NCI-H1105 (cell line): ENCODE measurements around the gene KRT38.
A peak's percentile ranks its signal among the peaks of the same experiment; 100 is the strongest.

Experiments used
- DNase-seq: peaks from one replicate; lab custom pipeline; 2025; lab: John Stamatoyannopoulos, UW

The KRT38 gene

DNA sequence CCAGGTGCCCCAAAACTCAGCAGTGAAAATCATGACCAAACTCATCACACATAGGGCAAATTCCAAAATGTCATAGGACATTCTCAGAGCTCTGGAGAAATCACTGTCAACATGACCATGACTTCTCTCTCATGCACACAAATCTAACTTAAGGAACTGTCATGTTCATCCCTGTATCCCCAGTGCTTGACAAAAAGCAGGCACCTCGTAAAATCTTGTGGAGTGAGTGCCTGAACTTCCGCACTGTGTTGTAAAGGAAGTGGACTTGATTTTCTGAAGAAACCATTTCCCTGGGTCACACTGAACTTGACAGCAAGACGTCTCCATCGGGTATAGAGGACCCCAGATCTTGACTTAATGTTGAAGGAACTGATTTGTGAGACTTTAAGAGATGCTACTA is 19.2 kb downstream of the KRT38 start:
- DNase-seq: no peak

DNA sequence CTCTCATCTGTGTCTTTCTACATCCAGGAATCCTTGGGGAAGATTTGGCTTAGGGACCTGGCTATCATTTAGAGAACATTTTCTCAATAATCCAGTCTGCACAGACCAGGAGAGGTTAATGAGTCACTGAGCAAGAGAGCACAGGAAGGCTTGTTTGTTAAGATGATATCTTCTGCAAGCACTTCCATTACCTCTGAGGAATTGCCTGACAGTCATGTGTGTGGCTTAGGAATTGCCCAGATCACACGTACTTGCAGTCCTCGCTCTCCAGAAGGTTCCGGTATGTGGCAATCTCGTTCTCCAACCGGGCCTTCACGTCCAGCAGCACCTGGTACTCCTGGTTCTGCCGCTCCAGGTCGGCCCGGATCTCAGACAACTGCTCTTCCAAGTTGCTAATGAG is 19.7 kb downstream of the KRT38 start:
- DNase-seq: no peak

DNA sequence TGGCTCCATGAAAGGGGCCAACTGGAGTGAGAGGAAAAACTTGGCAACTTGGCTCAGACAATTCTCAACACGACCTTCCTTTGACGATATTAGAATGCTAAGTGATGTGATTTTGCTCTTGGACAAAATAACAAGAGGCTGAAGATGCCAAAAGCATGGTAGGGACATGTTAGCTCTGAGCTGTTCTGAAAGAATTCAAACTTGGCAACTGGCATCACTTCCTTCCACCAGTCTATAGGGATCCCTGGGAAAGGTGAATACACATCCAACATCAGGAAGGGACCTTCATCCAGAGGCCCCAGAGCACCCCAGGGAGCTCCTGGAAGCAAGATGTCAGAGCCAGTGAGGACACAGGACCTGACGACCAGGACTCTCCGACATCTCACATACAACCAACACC is 20.6 kb downstream of the KRT38 start:
- DNase-seq: no peak

DNA sequence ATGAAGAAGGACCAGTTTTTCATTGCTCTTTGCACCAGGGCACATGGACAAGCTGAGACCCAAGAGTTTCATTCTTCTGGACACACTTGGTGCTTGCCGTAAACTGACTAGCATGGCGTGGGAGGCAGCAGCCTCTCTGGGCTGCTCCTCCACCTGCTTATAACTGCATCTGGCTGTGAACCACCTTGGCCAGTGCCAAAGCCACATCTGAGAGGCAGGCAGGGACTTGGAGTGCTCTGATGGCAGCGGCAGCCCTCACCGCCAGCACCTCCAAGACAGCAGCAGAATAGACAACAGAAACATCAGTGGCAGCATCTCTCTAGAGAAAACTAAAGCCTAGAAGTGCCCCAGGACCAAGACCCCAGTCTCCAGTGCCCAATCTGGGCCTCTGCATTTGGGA is 21.1 kb downstream of the KRT38 start:
- no peak for DNase-seq

DNA sequence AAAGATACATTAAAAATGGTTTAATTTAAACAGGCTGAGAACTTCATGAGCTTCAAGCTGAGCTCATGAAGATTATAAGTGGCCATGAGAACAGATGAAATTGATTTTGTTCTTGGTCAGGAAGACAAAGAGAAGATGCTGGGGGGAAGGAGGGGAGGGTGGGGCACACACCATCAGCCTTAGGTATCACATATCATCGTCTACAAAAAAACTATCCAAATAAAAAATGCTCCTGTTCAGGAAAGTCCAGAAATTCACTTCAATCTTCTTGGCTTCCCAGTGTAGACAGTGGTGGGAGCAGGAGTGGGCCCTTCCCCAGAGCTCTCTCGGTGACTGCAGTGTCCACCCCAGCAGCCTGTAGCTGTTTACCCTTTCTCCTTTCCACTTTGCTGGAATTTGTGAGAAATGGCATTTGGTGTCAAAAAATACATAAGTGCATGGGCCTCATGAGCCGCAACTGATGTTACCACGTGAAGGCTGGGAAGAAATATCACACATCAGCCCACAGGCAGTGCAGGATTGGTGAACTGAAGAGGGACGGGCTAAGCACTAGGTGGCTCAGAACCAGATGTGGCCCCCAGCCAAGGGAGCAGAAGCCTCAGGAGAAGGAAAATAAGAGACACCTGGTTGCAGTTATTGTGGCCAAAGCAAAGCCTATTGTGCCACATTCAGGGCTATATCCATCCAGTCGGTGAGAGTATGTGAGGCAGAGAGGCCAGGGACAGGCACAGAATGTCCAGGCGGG is 22.5 kb downstream of the KRT38 start:
- DNase-seq: no peak

DNA sequence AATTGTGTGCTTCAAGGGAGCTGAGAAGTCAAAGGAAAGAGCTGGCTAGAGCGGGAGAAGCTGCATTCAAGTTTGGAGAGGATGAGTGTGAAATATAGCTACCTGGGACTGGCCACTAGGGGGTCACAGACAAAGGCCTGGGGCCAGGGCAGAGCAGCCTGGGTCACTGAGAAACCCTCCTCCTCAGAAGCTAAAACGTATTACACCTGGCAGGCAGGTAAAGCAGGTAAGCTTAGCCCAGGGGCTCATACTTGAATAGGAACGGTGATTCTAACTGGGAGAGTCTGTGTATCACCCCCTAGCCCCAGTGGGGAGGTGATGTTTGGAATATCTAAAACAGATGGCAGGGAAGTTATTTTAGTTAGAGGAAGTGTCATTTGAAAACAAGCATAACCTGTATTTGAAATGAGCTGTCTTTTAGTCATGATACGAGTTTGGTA is 23.2 kb downstream of the KRT38 start:
- DNase-seq: no peak

DNA sequence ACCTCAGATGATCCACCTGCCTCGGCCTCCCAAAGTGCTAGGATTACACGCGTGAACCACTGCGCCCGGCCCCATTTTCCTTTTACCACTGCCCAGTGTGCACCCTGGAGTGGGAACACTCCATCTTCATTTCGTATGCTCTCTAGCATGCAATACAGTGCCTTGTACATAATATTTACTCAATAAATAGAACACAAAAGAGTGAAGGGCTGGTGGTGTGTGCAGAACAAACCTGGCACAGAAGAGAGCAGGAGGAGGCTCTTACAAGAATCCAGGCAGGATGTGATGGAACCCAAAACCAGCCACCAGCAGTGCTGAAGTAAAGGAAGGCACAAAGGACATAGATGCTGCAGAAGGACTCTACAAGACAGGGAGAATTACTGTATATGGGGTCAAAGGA is 23.7 kb downstream of the KRT38 start:
- DNase-seq: no peak

DNA sequence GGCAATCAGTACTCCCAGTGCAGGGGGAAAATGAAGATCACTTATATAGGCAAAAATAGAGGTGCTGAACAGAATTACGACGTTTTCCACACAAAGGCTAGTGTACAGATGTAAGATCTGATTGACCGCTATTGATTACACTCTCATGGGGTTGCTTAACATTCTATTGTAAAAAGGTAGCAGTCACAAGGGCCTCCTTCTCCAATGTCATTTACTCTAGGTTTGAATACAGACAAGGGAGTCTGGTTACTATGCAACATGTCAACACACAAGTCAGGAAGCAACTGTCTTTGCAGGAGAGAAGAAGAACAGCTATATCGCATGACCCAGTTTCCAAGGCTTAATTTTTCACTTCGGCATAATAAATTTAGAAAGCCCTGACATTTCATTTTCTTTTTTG is 24.3 kb downstream of the KRT38 start:
- DNase-seq: no peak

DNA sequence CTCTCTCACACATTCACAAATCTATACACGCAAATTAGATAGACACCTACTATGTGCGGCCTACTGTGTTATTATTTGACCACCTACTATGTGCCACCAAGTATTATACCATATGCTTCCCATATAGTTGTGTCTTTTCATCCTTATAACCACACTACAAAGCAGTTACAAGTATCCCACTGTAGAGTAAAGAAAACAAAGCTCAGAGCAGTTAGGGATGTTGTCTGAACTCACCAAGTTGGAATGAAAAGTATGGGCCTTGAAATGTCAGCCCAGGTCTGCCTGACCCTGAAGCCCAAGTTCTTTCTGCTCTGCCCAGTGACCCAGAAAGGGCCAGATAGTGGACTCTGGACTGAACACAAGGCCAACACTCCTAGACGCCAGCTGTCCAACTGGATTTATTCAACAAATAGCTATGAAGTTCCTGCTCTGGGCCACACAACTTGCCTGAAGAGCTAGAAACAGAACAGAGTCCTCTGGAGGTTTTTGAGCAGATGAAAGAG is 24.9 kb downstream of the KRT38 start:
- DNase-seq: no peak

DNA sequence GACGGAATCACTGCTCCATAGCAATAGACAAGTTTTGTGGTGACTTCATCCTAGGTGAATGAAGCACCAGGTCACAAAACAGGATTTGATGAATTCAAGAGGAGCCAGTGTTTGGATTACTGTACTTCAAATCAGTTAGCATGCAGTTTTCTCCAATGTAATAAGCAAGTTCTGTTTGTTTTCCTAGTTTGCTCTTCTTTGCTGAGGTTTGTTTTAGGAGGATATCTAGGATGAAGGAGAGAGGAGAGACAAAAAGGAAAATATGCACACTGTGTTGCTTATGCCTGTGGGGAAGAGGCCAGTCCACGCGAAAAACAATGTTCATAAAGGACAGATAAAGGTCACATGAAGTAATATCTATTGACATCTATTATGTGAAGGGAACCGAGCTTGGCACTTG is 25.4 kb downstream of the KRT38 start:
- no peak for DNase-seq

DNA sequence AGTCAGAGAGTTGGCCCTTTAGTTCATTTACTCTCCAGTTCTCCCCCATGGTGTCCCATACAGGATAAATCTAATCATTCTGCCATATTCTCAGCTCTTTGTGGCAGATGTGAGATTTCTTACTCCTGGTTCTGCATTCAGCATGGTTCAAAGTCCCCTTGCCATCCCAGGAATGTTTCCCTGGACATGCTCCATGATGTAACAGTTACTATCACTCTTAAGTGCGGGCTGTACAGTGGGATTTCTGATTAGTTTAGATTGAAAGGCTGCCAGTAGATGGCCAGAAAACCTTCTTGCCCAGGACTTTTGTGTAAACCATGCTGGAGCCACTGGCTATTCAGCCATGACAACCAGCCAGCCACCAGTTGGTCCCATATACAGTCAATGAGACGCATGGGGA is 26.8 kb downstream of the KRT38 start:
- DNase-seq: no peak

DNA sequence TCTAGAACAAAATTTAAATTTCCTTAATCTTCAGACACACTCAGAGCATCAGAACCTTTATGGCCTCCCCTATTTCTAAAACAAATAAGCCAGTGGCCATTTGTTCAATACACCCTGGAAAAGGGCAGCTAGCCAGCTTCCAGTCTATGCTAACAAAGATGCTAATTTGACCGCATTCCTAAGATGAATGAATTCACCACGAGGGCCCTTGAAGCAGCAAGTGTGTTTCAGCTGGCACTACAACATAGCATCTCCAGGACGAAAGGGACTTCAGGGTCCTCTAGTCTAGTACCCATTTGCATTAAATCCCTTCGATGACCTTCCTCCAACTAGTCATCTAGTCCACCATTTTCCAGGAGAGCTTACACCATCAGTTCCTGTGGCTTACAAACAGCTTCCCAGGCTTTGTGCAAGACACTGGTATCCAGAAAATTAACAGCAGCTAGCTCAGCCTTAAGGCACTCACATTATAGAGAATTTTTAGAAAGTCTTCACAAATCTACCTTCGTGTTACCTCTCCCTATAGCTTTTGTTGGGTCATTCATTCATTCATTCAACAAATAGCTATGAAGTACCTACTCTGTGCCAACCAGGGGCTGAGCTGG is 27.3 kb downstream of the KRT38 start:
- DNase-seq: no peak

DNA sequence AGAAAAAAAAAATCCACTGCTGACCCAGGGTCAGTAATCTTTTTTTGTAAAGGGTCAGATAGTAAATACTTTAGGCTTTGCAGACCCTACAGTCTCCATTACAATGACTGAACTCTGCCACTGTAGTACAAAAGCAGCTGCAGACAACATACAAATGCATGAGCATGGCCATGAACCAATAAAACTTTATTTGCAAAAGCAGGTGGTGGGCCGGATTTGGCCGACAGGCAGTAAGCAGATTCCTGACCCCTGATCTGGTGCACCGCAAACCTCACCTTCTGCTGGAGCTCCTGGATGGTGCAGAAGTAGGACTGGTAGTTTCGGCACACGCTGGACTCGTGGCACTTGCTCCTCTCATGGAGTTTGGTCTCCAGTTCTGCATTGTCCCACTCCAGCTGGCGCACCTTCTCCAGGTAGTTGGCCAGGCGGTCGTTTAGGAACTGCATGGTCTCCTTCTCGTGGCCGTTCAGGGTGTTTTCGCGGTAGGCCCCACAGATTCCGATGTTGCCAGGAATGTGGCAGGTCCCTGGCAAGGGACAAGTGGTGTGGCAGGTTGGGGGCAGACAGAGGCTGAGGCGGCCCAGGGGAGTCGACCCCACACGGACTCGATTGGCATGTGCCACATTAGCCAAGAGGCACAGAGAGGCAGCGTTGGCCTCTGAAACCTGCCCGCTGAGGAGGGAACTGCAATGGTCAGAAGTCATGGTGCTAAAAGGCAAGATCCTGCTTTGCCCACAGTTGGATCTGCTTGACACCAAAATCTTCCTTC is 29.5 kb downstream of the KRT38 start:
- no peak for DNase-seq

DNA sequence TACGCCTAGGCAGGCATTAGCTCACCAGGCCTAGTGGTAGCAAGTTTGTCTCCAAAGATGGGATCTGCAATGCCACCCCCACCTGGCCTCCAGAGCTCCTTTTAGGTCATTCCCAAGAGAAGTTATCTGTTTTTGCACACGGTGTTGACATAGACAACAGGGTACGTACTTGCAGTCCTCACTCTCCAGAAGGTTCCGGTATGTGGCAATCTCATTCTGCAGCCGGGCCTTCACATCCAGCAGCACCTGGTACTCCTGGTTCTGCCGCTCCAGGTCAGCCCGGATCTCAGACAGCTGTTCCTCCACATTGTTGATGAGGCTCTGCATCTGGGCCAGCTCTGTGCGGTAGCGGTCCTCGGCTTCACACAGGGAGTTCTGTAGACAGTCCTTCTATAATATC is 33.6 kb downstream of the KRT38 start:
- no peak for DNase-seq

DNA sequence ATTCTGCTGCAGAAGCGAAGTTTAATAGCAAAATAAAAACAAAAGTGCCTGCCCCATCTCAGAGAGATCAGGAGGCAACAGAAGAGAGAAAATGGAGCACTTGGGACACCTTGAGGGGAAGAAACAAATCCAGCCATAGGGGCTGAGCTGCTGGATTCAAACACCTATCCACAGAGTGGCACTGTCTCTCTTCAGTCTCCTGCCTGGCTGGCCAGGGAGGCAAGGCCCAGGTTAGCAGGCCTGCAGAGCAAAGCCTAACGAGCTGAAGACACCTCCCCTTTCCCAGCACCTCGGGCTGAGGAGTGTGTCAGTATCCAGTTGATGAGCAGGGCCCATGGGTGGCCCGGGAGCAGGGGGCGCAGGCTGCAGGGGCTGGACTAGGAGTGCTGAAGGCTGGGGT is 34.6 kb downstream of the KRT38 start:
- no peak for DNase-seq

DNA sequence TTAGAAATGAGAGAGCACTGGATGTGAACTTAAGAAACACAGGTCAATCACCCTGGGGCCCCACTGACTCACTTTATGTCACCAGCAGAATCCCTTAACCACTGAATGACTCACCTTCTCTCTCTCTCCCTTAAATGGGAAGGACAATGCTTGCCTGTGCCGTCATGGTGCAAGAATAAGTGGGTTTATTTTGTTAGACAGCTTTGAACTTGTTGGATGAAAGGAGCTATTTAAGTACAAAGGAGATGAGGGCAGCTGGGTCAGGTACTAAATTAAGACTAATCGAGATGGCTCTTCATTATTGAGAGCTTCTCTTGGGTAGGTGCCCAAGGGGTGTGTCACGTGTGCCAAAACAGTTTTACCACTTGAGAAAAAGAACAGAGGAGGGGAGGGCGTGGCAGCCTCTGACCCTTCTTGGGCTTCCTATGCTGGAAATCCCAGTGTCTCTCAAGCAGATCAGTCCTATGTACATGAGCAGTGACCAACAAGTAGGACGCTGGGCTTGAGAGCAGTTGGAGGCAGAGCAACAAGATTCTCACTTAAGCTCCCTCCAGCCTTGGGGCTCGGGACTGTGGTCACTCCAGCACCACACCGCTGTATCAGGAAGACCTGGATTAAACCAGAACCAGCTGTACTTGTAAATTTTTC is 36.6 kb downstream of the KRT38 start:
- DNase-seq: peak; percentile 65

DNA sequence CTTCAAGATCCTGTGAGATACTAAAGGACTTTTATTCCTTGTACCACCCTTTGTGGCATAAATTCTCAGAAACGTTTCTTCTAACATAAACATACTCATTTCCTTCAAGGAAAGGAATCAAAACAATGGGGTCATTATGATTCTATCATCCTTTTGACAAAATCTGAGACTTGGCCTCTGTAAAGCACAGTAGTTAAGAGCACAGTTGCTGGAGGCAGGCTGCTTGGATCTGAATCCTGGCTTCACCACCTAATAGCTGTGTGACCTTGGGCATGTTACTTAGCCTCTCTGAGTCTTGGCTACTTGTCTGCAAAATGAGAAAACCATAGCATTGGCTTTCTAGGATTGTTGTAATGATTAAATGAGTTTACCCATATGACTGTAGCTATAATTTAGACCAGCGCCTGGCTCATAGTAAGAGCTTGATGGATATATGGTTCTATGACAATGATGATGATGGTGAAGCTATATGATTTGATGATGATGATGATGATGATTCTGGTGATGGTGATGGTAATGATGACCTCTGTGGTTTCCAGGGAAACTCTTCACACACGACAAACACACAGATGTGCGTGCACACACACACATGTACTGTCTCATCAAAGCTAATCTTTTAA is 37.3 kb downstream of the KRT38 start:
- no peak for DNase-seq

DNA sequence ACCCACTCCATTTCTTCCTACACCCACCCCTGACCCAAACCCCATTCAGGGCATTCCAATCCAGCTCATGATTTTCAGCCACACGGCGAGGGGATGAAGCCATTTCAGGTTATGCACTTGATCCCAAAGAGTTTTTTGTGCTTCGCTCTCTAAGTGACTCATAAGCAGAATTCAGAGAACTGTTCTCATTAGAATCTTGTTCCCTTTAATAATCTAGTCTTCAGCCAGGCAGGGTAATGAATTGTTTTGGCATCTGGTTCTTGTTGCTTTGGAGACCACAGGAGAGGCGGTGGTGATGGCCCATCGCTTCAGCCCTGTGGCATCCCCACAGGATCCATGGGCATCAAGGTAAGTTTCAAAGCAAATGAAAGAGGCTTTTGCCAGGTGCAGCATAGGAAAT is 38.6 kb downstream of the KRT38 start:
- DNase-seq: no peak

DNA sequence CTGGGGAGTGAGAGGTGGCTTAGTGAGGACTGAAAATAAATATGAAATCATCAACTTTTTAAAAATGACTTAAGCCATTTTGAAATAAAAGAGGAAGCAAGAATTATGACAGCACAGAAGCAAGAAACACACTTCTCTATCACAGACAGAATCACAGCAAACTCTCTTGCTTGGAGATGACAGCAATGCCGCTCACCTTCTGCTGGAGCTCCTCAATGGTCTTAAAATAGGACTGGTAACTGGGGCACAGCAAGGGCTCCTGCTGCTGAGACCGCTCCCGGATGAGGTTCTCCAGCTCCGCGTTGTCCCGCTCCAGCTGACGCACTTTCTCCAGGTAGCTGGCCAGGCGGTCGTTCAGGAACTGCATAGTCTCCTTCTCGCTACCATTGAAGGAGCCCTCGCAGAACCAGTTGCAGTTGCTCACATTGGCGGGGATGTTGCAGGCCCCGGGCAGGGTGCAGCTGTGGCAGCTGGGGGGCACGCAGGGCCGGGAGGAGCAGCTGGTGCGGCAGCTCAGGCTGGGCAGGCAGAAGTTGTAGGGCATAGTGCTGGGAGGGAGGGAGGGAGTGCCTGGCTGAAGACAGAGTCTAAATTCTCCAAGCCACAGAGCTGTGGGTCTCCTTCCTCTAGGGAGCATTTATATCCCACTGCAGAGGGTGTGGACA is 43.7 kb downstream of the KRT38 start, which contains the start of gene KRT31:
TSS of gene KRT31 (minus strand) at position 613 of the 665 bp plus-strand sequence. CDS start at position 544, 69 bp downstream.
- no peak for DNase-seq

DNA sequence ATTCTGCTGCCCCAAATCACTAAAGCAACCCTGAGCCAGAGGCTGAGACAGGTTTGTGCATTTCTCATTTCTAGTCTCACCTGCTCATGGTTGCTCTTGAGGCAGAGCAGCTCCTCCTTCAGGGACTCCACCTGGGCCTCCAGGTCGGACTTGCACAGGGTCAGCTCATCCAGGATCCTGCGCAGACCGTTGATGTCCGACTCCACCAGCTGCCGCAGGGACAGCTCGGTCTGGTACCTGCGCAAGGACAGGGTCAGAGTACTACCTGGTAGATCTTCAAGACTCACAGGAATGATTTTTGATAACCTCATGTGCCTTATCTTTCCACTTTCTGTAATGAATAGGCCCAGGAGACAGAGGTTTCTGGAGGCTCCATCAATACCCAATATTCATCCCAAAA is 44.4 kb downstream of the KRT38 start:
- no peak for DNase-seq

DNA sequence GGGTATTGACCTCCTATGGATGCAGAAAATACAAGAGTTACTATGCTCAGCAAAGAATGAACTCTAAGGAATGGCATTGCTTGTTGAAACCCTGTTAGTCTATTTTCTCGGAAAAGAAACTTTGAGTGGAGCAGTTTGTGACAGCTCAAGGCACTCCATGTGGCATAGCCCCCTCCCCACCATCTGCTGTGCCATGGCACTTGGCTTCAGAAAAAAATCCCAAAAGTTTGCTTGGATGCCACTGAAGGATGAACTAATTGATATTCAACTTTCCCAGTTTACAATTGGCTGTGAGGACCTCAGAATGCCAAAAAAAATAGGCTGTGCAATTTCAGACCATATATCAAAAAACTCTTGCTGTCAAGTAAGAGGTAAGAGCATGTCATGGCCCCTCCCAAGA is 45.2 kb downstream of the KRT38 start:
- no peak for DNase-seq
